Bronchial smooth muscle cell (primary cell): ENCODE results near the gene ZDHHC11B. TPM values are rescaled to one million over a fixed set of nuclear protein-coding genes. Genes with fewer than 3 reads are reported as not detected.

Experiments
- total RNA-seq: library from RNA; depleted of rRNA; stranded (reverse); fragments of >200 nt; gene quantifications from 2 replicates; pipeline ENCODE4 v1.2.1, GENCODE V29; 2014

The ZDHHC11B gene, protein sequence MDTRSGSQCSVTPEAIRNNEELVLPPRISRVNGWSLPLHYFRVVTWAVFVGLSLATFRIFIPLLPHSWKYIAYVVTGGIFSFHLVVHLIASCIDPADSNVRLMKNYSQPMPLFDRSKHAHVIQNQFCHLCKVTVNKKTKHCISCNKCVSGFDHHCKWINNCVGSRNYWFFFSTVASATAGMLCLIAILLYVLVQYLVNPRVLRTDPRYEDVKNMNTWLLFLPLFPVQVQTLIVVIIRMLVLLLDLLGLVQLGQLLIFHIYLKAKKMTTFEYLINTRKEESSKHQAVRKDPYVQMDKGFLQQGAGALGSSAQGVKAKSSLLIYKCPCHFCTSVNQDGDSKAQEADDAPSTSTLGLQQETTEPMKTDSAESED
- total RNA-seq, result 0.32 and 0.43 TPM in 2 replicates

DNA sequence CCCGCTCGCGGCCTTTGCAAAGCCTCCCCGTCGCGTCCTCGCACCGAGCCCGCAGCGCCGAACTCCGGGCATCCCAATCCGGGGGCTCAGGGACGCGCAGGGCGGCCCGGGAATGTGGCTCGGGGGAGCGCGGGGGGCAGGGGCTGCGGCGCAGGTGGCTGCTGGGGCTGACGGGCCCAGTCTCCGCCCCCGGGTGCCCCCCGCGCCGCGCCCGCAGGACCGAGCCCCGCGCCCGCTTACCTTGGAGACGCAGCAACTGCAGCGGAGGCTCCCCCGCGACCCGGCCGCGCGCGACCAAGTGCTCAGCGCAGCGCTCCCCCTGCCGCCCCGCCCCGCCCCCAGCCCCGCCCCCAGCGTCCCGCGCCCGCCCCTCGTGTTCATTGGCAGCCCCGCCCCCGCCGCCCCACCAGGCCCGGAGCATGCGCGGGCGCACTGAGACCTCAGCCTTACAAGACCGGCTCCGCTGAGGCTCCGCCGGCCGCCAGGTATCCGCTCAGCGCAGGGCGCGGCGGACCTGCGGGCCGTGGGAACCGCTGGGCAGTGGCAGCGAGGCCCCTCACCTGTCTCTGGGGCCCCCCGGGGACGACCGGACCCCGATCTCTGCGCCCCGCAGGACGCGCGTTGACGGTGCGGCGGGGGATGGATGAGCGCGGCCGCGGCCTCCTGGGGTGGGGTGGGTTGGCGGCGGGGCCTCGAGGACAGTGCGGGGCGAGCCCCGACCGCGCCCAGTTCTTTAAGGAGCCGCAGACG lies at the start of gene ZDHHC11B:
ZDHHC11B (minus strand) TSS at position 302 of the 750 bp plus-strand sequence. CDS start 17,810 bp downstream, outside the sequence.

DNA sequence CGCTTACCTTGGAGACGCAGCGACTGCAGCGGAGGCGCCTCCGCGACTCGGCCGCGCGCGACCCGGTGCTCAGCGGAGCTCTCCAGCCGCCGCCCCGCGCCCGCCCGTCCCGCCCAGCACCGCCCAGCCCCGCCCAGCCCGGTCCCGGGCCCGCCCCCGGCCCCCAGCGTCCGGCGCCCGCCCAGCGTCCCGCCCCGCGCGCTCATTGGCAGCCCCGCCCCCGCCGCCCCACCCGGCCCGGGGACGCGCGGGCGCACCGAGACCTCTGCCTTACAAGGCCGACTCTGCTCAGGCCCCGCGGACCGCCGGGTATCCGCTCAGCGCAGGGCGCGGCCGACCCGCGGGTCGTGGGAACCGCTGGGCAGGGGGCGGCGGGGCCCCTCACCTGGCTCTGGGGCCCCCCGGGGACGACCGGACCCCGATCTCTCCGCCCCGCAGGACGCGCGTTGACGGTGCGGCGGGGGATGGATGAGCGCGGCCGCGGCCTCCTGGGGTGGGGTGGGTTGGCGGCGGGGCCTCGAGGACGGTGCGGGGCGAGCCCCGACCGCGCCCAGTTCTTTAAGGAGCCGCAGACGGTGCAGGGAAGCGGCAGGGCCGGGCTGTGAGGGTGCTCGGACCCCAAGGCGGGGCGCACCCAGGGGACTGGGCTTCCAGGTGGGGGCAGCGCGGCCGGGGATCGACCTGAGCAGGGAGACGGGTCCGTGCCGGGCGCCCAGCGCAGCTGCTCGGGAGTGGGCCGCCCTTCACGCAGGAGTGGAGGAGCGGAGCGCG lies 91.1 kb downstream of the ZDHHC11B start, which contains the start of gene TPPP:
TPPP (minus strand) TSS at position 82 of the 771 bp plus-strand sequence. CDS start 15,292 bp downstream, outside the sequence.

Other genes starting within 250 kb of the ZDHHC11B start
- gene CEP72, start 172.4 kb downstream of the ZDHHC11B start, total RNA-seq, result 1.4 and 1.5 TPM in 2 replicates
- under 0.01 and 0.09 TPM in 2 replicates for gene TPPP, start 91.4 kb downstream of the ZDHHC11B start, total RNA-seq
- 0.47 and 3.3 TPM in 2 replicates for gene ZDHHC11, start 66.3 kb upstream of the ZDHHC11B start, total RNA-seq
- 41.5 and 56.0 TPM in 2 replicates for gene BRD9, start 108.1 kb upstream of the ZDHHC11B start, total RNA-seq
- gene TRIP13, start 108.2 kb upstream of the ZDHHC11B start, total RNA-seq, result 1.8 and 4.1 TPM in 2 replicates
- gene NKD2, start 224.1 kb upstream of the ZDHHC11B start, total RNA-seq, result 0.16 and 4.0 TPM in 2 replicates